Measurements from ENCODE around the gene ABRACL.

The ABRACL gene

DNA sequence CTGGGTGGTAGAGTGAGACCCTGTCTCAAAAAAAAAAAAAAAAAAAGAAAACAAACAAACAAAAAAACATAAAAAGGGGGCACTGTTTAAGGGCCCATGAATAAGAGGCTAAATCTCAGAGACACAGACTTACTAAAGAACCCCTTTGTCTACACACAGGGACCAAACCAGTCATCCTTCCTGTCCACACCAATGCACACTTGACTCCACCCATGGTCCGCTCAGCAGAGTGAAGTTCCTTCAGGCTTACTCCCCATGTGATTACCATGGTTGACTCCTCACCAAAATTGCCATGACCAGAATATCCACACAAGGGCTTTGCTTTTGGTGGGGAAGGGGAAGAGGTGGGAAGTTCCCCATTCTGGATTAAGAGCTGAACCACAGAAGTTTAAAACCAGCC lies 21.1 kb upstream of the ABRACL start (continued):
- TF ChIP-seq CREB5 (CRISPR knock-in tag; IDR thresholded peaks at IDR 0.05; ENCODE audit: low read depth) (no peak), RARB (CRISPR knock-in tag; IDR thresholded peaks at IDR 0.05) (no peak), GLIS3 (CRISPR knock-in tag; IDR thresholded peaks at IDR 0.05) (no peak), ZFP30 (CRISPR knock-in tag; IDR thresholded peaks at IDR 0.05) (no peak), ZNF565 (CRISPR knock-in tag; conservative IDR thresholded peaks at IDR 0.05; ENCODE audit: low read depth) (no peak), ZFP3 (CRISPR knock-in tag; IDR thresholded peaks at IDR 0.05) (no peak)

GRCh38 chr6:139008117-139008516 lies 20.4 kb upstream of the ABRACL start:
- no peak for ATAC-seq
- TF ChIP-seq TOX (CRISPR knock-in tag; IDR thresholded peaks at IDR 0.05; ENCODE audit: borderline replicate concordance) (no peak), RARB (CRISPR knock-in tag; IDR thresholded peaks at IDR 0.05) (no peak), ZNF8 (CRISPR knock-in tag; IDR thresholded peaks at IDR 0.05) (no peak), ZC3H10 (CRISPR knock-in tag; IDR thresholded peaks at IDR 0.05) (no peak), GLIS3 (CRISPR knock-in tag; IDR thresholded peaks at IDR 0.05) (no peak), TSHZ2 (CRISPR knock-in tag; IDR thresholded peaks at IDR 0.05) (no peak), ZNF70 (CRISPR knock-in tag; IDR thresholded peaks at IDR 0.05) (no peak), ESRRG (CRISPR knock-in tag; IDR thresholded peaks at IDR 0.05) (no peak), OSR1 (CRISPR knock-in tag; IDR thresholded peaks at IDR 0.05) (no peak), PATZ1 (CRISPR knock-in tag; IDR thresholded peaks at IDR 0.05; ENCODE audit: borderline replicate concordance) (no peak), CSDC2 (CRISPR knock-in tag; IDR thresholded peaks at IDR 0.05) (no peak), ZFP30 (CRISPR knock-in tag; IDR thresholded peaks at IDR 0.05) (no peak), ZFP3 (CRISPR knock-in tag; IDR thresholded peaks at IDR 0.05) (no peak)
- TF ChIP-seq, protein P1, sequence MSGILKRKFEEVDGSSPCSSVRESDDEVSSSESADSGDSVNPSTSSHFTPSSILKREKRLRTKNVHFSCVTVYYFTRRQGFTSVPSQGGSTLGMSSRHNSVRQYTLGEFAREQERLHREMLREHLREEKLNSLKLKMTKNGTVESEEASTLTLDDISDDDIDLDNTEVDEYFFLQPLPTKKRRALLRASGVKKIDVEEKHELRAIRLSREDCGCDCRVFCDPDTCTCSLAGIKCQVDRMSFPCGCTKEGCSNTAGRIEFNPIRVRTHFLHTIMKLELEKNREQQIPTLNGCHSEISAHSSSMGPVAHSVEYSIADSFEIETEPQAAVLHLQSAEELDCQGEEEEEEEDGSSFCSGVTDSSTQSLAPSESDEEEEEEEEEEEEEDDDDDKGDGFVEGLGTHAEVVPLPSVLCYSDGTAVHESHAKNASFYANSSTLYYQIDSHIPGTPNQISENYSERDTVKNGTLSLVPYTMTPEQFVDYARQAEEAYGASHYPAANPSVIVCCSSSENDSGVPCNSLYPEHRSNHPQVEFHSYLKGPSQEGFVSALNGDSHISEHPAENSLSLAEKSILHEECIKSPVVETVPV (CRISPR knock-in tag; IDR thresholded peaks at IDR 0.05): no peak

DNA sequence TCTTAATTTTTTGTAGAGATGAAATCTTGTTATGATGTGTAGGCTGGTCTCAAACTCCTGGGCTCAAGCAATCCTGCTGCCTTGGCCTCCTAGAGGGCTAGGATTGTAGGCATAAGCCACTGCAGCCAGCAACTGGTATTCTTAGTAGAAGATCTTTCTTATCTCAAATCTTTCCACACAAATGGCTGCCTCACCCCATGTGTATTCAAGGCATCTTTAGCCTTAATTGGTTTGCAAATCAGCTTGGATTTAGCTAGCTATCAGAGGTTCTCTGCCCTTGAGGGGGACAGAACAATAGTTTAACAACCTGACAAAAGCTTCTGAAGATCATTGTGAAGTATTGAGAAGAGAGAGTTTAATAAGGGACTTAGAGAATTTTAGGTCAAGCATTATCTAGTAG lies 17.9 kb upstream of the ABRACL start:
- no peak for TF ChIP-seq CSDC2 (CRISPR knock-in tag; IDR thresholded peaks at IDR 0.05)
- TF ChIP-seq ZNF70 (CRISPR knock-in tag; IDR thresholded peaks at IDR 0.05): no peak
- no peak for TF ChIP-seq PATZ1 (CRISPR knock-in tag; IDR thresholded peaks at IDR 0.05; ENCODE audit: borderline replicate concordance)
- TF ChIP-seq TOX (CRISPR knock-in tag; IDR thresholded peaks at IDR 0.05; ENCODE audit: borderline replicate concordance): no peak
- no peak for TF ChIP-seq ESRRG (CRISPR knock-in tag; IDR thresholded peaks at IDR 0.05)
- TF ChIP-seq ARNTL (CRISPR knock-in tag; IDR thresholded peaks at IDR 0.05; ENCODE audit: borderline replicate concordance, low read depth): no peak
- no peak for TF ChIP-seq ZC3H10 (CRISPR knock-in tag; IDR thresholded peaks at IDR 0.05)
- TF ChIP-seq SNAI2 (CRISPR knock-in tag; IDR thresholded peaks at IDR 0.05): no peak
- no peak for TF ChIP-seq OSR1 (CRISPR knock-in tag; IDR thresholded peaks at IDR 0.05)
- TF ChIP-seq ISL1 (CRISPR knock-in tag; IDR thresholded peaks at IDR 0.05): no peak
- no peak for TF ChIP-seq TSHZ2 (CRISPR knock-in tag; IDR thresholded peaks at IDR 0.05)

More for the DNA sequence above, 17.9 kb upstream of the ABRACL start:
- no peak for ATAC-seq
